ENCODE measurements around the gene STK4. TPM values are rescaled to one million over a fixed set of nuclear protein-coding genes. Genes with fewer than 3 reads are reported as not detected.

Gene STK4
- total and polyA plus RNA-seq, 2 of the 8 experiments (the other 6 are each of a cell fraction or from before 2014, with no cell fraction given) = 12.0 to 34.3 TPM

GRCh38 chr20:45095805-45096238, 129.5 kb downstream of the STK4 start:
- Histone ChIP-seq H3K14ac (ENCODE audit: insufficient read length) (no peak overlapping the region), H2AFZ (ENCODE audit: low read length) (no peak overlapping the region), H3K9ac (replicated peaks in 1 of 4; ENCODE audit: extremely low read depth in 1 of 4, low read depth in 3 of 4, low read length in 3 of 4) (no peak overlapping the region), H3K79me2 (ENCODE audit: control insufficient read depth in 1 of 2, insufficient read depth in 2 of 2, low read length in 2 of 2) (no peaks in the 10 kb centered on the region), H3K4ac (replicated peaks; ENCODE audit: insufficient read length, low read depth, low read length) (no peak overlapping the region), H2BK120ac (replicated peaks; ENCODE audit: low read depth, low read length) (no peak overlapping the region), H3K36me3 (ENCODE audit: control insufficient read depth in 2 of 4, insufficient read depth in 4 of 4, low read length in 3 of 4) (peaks cover 0 to 5% (median 0%) of the 10 kb centered on the region in 4 experiments; a peak in 1 of 8 replicates), H3K18ac (ENCODE audit: extremely low read depth, low read length) (no peak overlapping the region), H3K79me1 (ENCODE audit: low read depth, low read length) (no peaks in the 10 kb centered on the region), H3K56ac (replicated peaks; ENCODE audit: insufficient read length, low read depth, low read length) (no peak overlapping the region), H2BK12ac (ENCODE audit: low read depth, low read length) (no peak overlapping the region), H4K20me1 (replicated peaks in 1 of 2; ENCODE audit: control insufficient read depth in 1 of 2, insufficient read depth in 2 of 2, low read length in 2 of 2) (peaks cover 3 to 4% of the 10 kb centered on the region in 2 experiments), H3K27me3 (replicated peaks in 1 of 4; ENCODE audit: control insufficient read depth in 3 of 4, extremely low read depth in 1 of 4, insufficient read depth in 3 of 4, low read length in 3 of 4) (peaks cover 5 to 34% (median 28%) of the 10 kb centered on the region in 4 experiments), H3K9me3 (ENCODE audit: insufficient read depth in 2 of 2, low read depth in 1 of 2, low read length in 1 of 2) (peaks cover 0 to 8% of the 10 kb centered on the region in 2 experiments; a peak in 2 of 4 replicates), H3K4me3 (ENCODE audit: extremely low read depth in 1 of 4, insufficient read depth in 2 of 4, low read depth in 3 of 4, low read length in 4 of 4) (no peak overlapping the region), H3K4me1 (replicated peaks in 1 of 4; ENCODE audit: control insufficient read depth in 3 of 4, insufficient read depth in 4 of 4, low read length in 3 of 4) (peaks cover 0 to 7% (median 2%) of the 10 kb centered on the region in 4 experiments; a peak in 5 of 7 replicates), H2BK15ac (ENCODE audit: low read length) (no peak overlapping the region), H2BK5ac (ENCODE audit: low read depth, low read length) (no peak overlapping the region), H4K8ac (ENCODE audit: extremely low read depth, insufficient read depth, low read length) (no peak overlapping the region), H3K23ac (ENCODE audit: insufficient read length) (no peak overlapping the region), H4K91ac (replicated peaks; ENCODE audit: insufficient read length, low read length) (no peak overlapping the region), H3K23me2 (ENCODE audit: low read depth, low read length) (no peaks in the 10 kb centered on the region; the same call in 1 of the 2 replicates), H4K5ac (ENCODE audit: insufficient read length, low read depth, low read length) (no peak overlapping the region), H3K27ac (ENCODE audit: low read depth, low read length) (no peak overlapping the region), H2AK5ac (ENCODE audit: low read depth, low read length) (no peak overlapping the region), H3K4me2 (ENCODE audit: insufficient read depth in 1 of 2, low read depth in 2 of 2, low read length in 2 of 2) (no peak overlapping the region), H2BK20ac (ENCODE audit: low read length) (no peak overlapping the region)
- DNase-seq (ENCODE audit: low read depth in 1 of 2, low spot score in 2 of 2) (peak in 1 of 2 experiments; percentile 76), FAIRE-seq (peak; percentile 78)
- TF ChIP-seq, protein P1, sequence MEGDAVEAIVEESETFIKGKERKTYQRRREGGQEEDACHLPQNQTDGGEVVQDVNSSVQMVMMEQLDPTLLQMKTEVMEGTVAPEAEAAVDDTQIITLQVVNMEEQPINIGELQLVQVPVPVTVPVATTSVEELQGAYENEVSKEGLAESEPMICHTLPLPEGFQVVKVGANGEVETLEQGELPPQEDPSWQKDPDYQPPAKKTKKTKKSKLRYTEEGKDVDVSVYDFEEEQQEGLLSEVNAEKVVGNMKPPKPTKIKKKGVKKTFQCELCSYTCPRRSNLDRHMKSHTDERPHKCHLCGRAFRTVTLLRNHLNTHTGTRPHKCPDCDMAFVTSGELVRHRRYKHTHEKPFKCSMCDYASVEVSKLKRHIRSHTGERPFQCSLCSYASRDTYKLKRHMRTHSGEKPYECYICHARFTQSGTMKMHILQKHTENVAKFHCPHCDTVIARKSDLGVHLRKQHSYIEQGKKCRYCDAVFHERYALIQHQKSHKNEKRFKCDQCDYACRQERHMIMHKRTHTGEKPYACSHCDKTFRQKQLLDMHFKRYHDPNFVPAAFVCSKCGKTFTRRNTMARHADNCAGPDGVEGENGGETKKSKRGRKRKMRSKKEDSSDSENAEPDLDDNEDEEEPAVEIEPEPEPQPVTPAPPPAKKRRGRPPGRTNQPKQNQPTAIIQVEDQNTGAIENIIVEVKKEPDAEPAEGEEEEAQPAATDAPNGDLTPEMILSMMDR (IDR thresholded peaks at IDR 0.05; ENCODE audit: control extremely low read depth in 1 of 3, insufficient read depth in 1 of 3, low read depth in 1 of 3, low read length in 3 of 3) = peak; percentile 29 to 80 (median 79)
- TF ChIP-seq CTBP2 (IDR thresholded peaks at IDR 0.05; ENCODE audit: borderline replicate concordance, insufficient read depth, insufficient read length, low read length) = no peak
- peak; percentile 85 to 87 for TF ChIP-seq RAD21 (IDR thresholded peaks at IDR 0.05 in 1 of 2, conservative IDR thresholded peaks at IDR 0.05 in 1 of 2; ENCODE audit: low read depth in 2 of 2, low read length in 2 of 2)
- CTCF ChIA-PET (ENCODE audit: partially characterized antibody) = interaction anchor here (0.6 to 17.6 kb wide), 37 partner anchors 9 to 318 kb away, joined by 3 to 233 read pairs (median 6); partner anchors contain the start of genes TOMM34 and WFDC5
- 13% methylated on average over 7 of the region's 7 CpGs; no CpG with 5 or more reads in 1 of the 2 experiments for WGBS, 2 experiments (ENCODE audit: extremely low coverage in 1 of 2, insufficient coverage in 1 of 2, insufficient read length in 1 of 2, insufficient replicate concordance in 2 of 2, low coverage in 1 of 2, low lambda C conversion rate in 2 of 2, missing lambda C conversion rate in 1 of 2)
- POLR2A ChIA-PET (ENCODE audit: partially characterized antibody) = interaction anchor here (0.8 to 1.7 kb wide), 3 partner anchors 19 to 83 kb away, joined by 3 to 6 read pairs (median 4); partner anchors contain the start of gene WFDC5

All from H1 (cell line).